ENCODE data around the gene SH3GL1.

- TF ChIP-seq POLR2A (IDR thresholded peaks at IDR 0.05; ENCODE audit: low read depth, low read length) (no peak), POLR2AphosphoS5 (IDR thresholded peaks at IDR 0.05; ENCODE audit: low read depth, low read length) (no peak)
These were observed 29.4 kb upstream of the SH3GL1 start for GRCh38 chr19:4429771-4430171.
